ENCODE results near the gene GAP43.

Gene GAP43

DNA sequence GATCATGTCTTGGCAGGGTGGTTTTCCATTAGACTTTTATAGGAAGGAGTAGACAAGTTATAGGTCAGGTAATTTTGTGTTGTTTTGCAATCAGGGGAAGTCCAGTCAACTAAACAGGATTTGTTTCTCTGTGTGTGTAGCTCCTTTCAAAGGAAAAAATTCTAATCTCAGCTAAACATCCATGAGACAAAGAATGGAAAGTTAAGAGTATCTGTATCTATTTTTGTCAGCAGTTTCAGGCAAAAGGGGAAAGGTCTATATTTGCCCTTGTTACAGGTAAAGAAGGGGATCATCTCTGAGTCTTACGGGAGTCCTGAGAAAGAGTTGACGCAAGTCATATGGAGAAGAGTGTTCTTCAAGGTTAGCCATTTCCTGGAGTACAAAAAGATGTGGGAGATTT, 79.3 kb downstream of the GAP43 start:
- TF ChIP-seq, protein P1, sequence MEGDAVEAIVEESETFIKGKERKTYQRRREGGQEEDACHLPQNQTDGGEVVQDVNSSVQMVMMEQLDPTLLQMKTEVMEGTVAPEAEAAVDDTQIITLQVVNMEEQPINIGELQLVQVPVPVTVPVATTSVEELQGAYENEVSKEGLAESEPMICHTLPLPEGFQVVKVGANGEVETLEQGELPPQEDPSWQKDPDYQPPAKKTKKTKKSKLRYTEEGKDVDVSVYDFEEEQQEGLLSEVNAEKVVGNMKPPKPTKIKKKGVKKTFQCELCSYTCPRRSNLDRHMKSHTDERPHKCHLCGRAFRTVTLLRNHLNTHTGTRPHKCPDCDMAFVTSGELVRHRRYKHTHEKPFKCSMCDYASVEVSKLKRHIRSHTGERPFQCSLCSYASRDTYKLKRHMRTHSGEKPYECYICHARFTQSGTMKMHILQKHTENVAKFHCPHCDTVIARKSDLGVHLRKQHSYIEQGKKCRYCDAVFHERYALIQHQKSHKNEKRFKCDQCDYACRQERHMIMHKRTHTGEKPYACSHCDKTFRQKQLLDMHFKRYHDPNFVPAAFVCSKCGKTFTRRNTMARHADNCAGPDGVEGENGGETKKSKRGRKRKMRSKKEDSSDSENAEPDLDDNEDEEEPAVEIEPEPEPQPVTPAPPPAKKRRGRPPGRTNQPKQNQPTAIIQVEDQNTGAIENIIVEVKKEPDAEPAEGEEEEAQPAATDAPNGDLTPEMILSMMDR (IDR thresholded peaks at IDR 0.05; ENCODE audit: control insufficient read depth, extremely low read depth, insufficient read depth): no peak
- no peak for DNase-seq (ENCODE audit: low read depth)
- H3K4me3 ChIP-seq (ENCODE audit: low read depth, low read length): no peak overlapping the region

DNA sequence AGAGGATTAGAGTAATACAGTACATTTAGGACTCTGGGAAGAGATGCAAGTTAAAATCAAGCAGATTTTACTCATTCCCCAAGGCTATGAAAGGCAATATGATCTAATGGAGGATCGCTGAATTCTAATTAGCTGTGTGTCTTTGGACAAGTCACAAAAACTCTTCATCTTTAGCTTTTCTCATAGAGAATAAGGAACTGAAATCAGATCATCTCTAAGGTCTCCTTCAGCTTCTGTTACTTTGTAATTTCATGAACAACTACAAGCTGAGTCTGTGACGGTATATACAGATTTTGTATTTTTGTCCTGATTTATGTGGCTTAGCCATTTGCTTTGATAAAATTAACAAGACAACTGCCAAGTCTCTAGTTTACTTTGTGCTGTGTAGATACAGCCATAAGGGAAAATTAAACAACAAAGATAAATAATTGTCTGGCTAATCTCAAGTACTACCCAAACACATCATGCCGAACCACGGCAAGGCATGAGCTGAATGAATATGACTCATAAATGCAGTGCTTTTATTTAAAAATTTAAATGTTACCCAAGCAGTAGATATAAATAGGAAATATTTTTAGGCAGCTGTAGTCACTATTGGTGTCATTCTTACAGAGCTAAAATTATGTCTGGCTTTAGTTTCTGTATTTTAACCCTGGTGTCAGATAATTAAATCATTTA, 81.5 kb downstream of the GAP43 start:
- no peak overlapping the region for H3K4me3 ChIP-seq (ENCODE audit: low read depth, low read length)
- peak; percentile 68 for DNase-seq (ENCODE audit: low read depth)
- TF ChIP-seq, protein P1 (IDR thresholded peaks at IDR 0.05; ENCODE audit: control insufficient read depth, extremely low read depth, insufficient read depth): no peak

DNA sequence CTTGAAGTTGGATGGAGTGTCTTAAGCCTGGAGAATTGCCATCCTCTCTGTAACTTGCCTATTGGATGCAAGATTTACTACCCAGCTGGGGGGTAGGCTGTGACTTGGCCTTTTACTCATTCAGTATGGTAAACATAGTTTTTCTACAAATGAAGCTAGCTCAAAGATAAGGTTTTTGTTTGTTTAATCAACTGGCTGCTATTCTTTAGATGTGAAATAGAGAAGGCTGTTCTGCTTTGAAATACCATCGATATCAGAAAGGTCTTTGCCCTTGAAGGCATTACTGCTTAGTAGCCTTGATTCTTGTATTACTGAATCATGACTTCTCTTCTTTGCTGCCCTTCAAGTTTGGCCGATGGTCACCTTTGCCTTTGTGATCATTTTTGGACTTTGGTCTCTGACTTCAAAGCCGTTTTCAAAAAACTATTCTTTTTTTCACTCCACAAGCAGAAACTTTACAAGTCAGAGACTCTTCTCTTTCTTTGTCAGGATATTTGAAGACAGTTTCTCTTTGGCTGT, 83.1 kb downstream of the GAP43 start:
- no peak for DNase-seq (ENCODE audit: low read depth)
- TF ChIP-seq, protein P1 (IDR thresholded peaks at IDR 0.05; ENCODE audit: control insufficient read depth, extremely low read depth, insufficient read depth): no peak
- H3K4me3 ChIP-seq (ENCODE audit: low read depth, low read length): no peak overlapping the region

DNA sequence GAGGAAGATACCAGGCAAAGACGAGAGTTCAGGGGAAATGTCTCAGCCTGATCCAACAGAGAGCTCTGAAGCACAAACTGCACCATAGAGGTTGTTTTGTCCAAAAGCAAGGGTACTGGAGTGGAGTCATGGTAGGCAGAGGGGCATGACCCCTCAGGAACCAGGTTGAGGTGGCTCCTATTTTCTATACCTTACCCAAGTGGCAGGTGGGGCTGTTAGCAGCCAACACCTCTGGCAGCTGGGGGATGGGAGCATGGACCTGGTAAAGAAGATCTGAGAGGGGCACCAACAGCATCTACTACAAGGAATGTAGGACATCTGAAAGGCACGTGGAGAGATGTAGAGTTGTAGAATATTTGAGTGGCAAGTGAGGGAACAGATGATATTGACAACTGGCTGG, 85.2 kb downstream of the GAP43 start:
- no peak overlapping the region for H3K4me3 ChIP-seq (ENCODE audit: low read depth, low read length)
- no peak for DNase-seq (ENCODE audit: low read depth)
- TF ChIP-seq, protein P1 (IDR thresholded peaks at IDR 0.05; ENCODE audit: control insufficient read depth, extremely low read depth, insufficient read depth): no peak

DNA sequence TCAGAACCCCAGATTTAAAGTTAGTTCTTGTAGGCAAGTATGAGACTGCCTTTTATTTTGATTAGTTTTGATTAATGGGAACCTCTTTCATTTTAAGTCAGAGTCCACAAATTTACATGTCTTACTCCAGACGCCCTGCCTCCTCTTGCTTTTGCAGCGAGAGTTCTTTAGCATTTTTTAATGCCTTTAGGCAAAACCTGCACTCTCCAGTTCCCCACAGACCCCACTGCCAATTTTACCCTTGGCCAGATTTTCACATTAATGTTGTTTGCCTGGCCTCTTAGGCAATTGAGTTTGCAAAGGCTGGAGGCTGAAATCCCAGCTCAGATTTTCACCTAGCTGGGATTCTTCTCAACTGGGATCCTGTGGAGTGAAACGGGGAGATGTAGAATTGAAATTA, 85.8 kb downstream of the GAP43 start:
- no peak overlapping the region for H3K4me3 ChIP-seq (ENCODE audit: low read depth, low read length)
- DNase-seq (ENCODE audit: low read depth): no peak
- TF ChIP-seq, protein P1 (IDR thresholded peaks at IDR 0.05; ENCODE audit: control insufficient read depth, extremely low read depth, insufficient read depth): no peak

DNA sequence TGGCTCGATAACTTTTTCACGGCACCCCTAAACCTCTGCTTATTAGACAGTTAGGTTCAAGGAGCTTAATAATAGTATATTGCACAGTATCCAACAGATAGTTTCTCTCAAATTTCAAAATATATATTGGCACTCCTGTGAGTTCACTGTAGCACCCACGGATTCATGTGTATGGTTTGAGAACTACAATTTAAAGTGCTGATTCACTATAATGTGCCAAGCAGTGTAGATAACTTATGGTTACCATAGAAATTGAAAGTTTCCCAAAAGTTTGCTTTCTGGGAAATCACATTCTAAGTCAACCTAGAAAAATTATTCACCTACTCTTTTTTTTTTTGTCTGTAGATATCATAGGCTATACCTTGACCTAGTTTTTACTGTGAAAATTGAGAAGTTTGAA, 86.6 kb downstream of the GAP43 start:
- TF ChIP-seq, protein P1 (IDR thresholded peaks at IDR 0.05; ENCODE audit: control insufficient read depth, extremely low read depth, insufficient read depth): no peak
- H3K4me3 ChIP-seq (ENCODE audit: low read depth, low read length): no peak overlapping the region
- DNase-seq (ENCODE audit: low read depth): no peak

DNA sequence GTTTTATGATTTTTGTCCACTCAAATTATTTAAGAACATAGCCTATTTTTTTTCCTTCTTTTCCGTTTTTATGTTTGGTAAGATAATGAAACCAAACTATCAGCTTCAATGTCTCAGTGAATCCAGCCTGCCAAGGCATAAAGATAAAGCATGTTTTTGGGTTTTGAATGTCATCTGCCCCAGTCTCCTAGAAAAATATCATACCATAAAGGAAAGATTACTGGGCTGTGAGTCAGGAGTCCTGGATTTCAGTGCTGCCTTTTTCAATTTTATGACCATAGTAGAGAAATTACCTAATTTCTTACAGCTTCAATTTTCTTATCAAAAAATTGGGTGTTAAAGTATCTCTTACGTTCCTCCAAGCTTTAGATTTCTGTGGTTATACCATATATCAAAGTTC, 87.5 kb downstream of the GAP43 start:
- no peak for DNase-seq (ENCODE audit: low read depth)
- TF ChIP-seq, protein P1 (IDR thresholded peaks at IDR 0.05; ENCODE audit: control insufficient read depth, extremely low read depth, insufficient read depth): no peak
- no peak overlapping the region for H3K4me3 ChIP-seq (ENCODE audit: low read depth, low read length)
